Ovary (tissue), 9 donors: Measurements from ENCODE around the gene TRIM66. TPM values are rescaled to one million over a fixed set of nuclear protein-coding genes. Genes with fewer than 3 reads are reported as not detected.

Experiments
- DNase-seq, 5 donors: peaks; one replicate each; pipeline ENCODE4 v3.0.0-alpha.2; 2019 to 2020
- H3K27ac ChIP-seq, 2 donors: fragments of 200-600 bp; one replicate each; pipeline versions ENCODE4 v1.5.1 to v1.8.0; 2019 to 2022
- H3K27me3 ChIP-seq: fragments of 200-600 bp; one replicate; pipeline ENCODE4 v1.8.0; 2022
- H3K36me3 ChIP-seq: fragments of 200-600 bp; sonication (generic); one replicate; pipeline ENCODE4 v1.5.1; 2019
- H3K4me1 ChIP-seq: one replicate; pipeline ENCODE4 v1.8.1; 2013; ENCODE audit warnings: mild to moderate bottlenecking, moderate library complexity; ENCODE audit not compliant: insufficient read depth
- H3K4me3 ChIP-seq: fragments of 200-600 bp; sonication (generic); one replicate; pipeline ENCODE4 v1.5.1; 2017
- H3K9me3 ChIP-seq, 2 donors: fragments of 200-600 bp in 1 of 2; sonication (generic) in 1 of 2; one replicate each; pipeline versions ENCODE4 v1.5.1 to v1.8.1; 2013 to 2019; ENCODE audit warnings: mild to moderate bottlenecking in 1 of 2, moderate library complexity in 1 of 2
- EP300 ChIP-seq: sonication (generic); formaldehyde crosslinking; IDR thresholded peaks from one replicate; pipeline ENCODE4 v1.6.1; 2017; ENCODE audit warnings: antibody characterized with exemption
- POLR2A ChIP-seq: fragments of 450-650 bp; IDR thresholded peaks from one replicate; pipeline ENCODE4 v1.6.1; 2017; ENCODE audit warnings: antibody characterized with exemption, mild to moderate bottlenecking, moderate library complexity
- WGBS, 3 donors: extraction: QIAGEN DNeasy Blood & Tissue Kit in 1 of 3; methylation state at CpG; one replicate each; pipeline versions ENCODE4 v1.1.5 to v1.1.7; 2013 to 2017; 5-methylcytosine and 5-hydroxymethylcytosine counted together
- intact Hi-C, 4 donors: fragments of 100-400 bp; cut with DNase I; formaldehyde crosslinking; loops; one replicate each; pipeline versions ENCODE4 v1.11.0 to v1.15.1; 2022 to 2023
- polyA plus RNA-seq, 2 donors: library from polyadenylated mRNA; stranded (reverse); fragments of 200-250 nt in 1 of 2; fragments of 350-450 nt in 1 of 2; fragmentation: Illumina TruSeq in 1 of 2; extraction: RNeasy Lipid Tissue Mini Kit (QIAGEN cat#74804) in 1 of 2; gene quantifications; one replicate each; pipeline ENCODE4 v1.2.3, GENCODE V29; 2013 to 2014
- total RNA-seq, 7 donors: library from RNA; depleted of rRNA in 2 of 7; stranded (reverse); fragments of >200 nt in 2 of 7; fragmentation: NEBNext Ultra II Directional in 3 of 7; extraction: Animal tissue kit (Norgen Biotek cat#: 25700) in 3 of 7; gene quantifications; one replicate each; pipeline versions ENCODE4 v1.1.0 to v1.2.4, GENCODE V29; 2016 to 2023
- TF ChIP-seq, protein P1 (sequence below), 3 donors: fragments of 450-650 bp in 2 of 3; fragments of 200-600 bp in 1 of 3; IDR thresholded peaks; one replicate each; pipeline versions ENCODE4 v1.5.1 to v1.8.0; 2016 to 2022; ENCODE audit warnings: antibody characterized with exemption in 3 of 3, mild to moderate bottlenecking in 1 of 3
- donor health status: DM: no; HTN: no; CAD: no; lungs with moderate emphysema.
- donor health status: DM: no; HTN: no; CAD: no.
- donor health status: Bipolar disorder and iron deficiency.
- donor health status: DM: yes; HTN: yes; CAD: no.
- donor health status: DM: no; HTN: no; CAD: no.
- donor health status: DM: yes; HTN: yes; CAD: no.

The TRIM66 gene
- total and polyA plus RNA-seq, 9 donors = 2.3 to 15.4 (median 4.9) TPM

- Histone ChIP-seq H3K27me3 (no peaks in the 10 kb centered on the region), H3K36me3 (no peaks in the 10 kb centered on the region), H3K27ac (no peak overlapping the region), H3K9me3 (no peaks in the 10 kb centered on the region), H3K4me3 (no peak overlapping the region), H3K4me1 (peaks cover 11% of the 10 kb centered on the region)
- TF ChIP-seq POLR2A (no peak), EP300 (no peak)
- TF ChIP-seq, protein P1, sequence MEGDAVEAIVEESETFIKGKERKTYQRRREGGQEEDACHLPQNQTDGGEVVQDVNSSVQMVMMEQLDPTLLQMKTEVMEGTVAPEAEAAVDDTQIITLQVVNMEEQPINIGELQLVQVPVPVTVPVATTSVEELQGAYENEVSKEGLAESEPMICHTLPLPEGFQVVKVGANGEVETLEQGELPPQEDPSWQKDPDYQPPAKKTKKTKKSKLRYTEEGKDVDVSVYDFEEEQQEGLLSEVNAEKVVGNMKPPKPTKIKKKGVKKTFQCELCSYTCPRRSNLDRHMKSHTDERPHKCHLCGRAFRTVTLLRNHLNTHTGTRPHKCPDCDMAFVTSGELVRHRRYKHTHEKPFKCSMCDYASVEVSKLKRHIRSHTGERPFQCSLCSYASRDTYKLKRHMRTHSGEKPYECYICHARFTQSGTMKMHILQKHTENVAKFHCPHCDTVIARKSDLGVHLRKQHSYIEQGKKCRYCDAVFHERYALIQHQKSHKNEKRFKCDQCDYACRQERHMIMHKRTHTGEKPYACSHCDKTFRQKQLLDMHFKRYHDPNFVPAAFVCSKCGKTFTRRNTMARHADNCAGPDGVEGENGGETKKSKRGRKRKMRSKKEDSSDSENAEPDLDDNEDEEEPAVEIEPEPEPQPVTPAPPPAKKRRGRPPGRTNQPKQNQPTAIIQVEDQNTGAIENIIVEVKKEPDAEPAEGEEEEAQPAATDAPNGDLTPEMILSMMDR (IDR thresholded peaks at IDR 0.05) = no peak
- no peak for DNase-seq
- 87 to 93% (median 92%) methylated on average over 2 of the region's 2 CpGs for WGBS, 3 donors
- intact Hi-C loops = no loop called here
Measured at GRCh38 chr11:8704136-8704535, 21.7 kb upstream of the TRIM66 start.

DNA sequence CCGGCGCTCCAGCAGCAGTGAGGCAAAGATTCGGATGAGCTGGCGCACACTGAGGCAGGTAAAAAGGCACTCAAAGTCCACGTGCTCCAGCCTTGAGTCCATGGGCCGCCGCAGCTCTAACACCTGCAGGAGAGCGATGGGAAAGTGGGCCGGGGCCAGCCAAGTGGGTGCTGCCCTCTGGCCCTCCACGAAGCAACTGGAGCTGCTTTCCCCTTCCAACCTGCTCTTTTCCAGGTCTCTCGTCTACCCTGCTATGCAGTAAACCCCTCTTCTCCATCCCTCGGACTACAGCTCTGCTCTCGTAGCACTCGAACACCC, 20.1 kb upstream of the TRIM66 start:
- H3K36me3 ChIP-seq = no peaks in the 10 kb centered on the region
- H3K27me3 ChIP-seq = no peaks in the 10 kb centered on the region
- intact Hi-C loops = no loop called here
- 85 to 91% (median 86%) methylated on average over 14 of the region's 14 CpGs for WGBS, 3 donors
- TF ChIP-seq, protein P1 (IDR thresholded peaks at IDR 0.05) = no peak
- TF ChIP-seq EP300 (no peak), POLR2A (no peak)
- H3K4me1 ChIP-seq = peaks cover 4% of the 10 kb centered on the region
- DNase-seq = no peak
- no peaks in the 10 kb centered on the region for H3K9me3 ChIP-seq
- no peak overlapping the region for H3K27ac ChIP-seq
- no peak overlapping the region for H3K4me3 ChIP-seq

DNA sequence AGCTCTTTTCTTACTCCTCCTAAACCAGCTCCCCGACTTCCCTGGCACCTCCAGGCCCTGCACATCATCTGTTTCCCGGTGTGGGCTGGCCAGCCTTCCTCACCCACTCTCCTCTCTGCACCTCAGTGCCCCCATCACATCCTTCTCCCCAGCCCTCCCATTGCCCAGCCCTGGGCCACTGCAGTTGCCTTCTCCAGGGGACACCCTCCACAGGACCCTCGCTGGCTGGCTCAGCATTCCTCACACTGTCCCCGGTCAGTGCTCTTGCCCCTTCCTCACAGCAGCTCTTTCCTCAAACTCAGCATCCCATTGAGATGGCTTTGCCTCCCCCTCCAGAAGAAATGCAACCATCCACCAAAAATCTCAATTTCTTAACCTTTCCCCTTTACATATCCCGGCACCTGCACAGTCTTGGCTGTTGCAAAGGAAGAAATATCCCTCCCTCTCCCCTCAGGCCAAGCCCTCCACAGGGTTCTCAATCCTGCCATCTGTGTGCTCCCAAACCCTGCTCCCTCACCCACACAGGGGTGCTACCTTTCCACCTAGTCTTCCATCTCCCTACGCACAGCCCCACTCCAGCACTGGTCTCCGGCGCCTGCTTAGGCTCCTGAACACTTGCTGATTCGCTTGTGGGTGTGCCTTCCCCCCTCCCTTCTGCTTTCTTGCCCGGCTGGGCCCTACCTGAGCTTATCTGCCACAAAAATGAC, 19.6 kb upstream of the TRIM66 start:
- Histone ChIP-seq H3K27ac (no peak overlapping the region), H3K36me3 (no peaks in the 10 kb centered on the region), H3K4me1 (peaks cover 4% of the 10 kb centered on the region), H3K9me3 (no peaks in the 10 kb centered on the region), H3K27me3 (no peaks in the 10 kb centered on the region), H3K4me3 (no peak overlapping the region)
- TF ChIP-seq POLR2A (no peak), EP300 (no peak)
- TF ChIP-seq, protein P1 (IDR thresholded peaks at IDR 0.05) = no peak
- DNase-seq = no peak
- intact Hi-C loops = no loop called here
- 82 to 87% (median 84%) methylated on average over 10 of the region's 10 CpGs for WGBS, 3 donors

GRCh38 chr11:8699903-8700302, 17.4 kb upstream of the TRIM66 start:
- DNase-seq = peak in 1 of 5 donors; percentile 23

More at GRCh38 chr11:8699903-8700302, 17.4 kb upstream of the TRIM66 start:
- Histone ChIP-seq H3K9me3 (no peaks in the 10 kb centered on the region), H3K4me1 (peaks cover 4% of the 10 kb centered on the region), H3K27ac (no peak overlapping the region), H3K4me3 (no peak overlapping the region), H3K36me3 (no peaks in the 10 kb centered on the region), H3K27me3 (no peaks in the 10 kb centered on the region)
- no peak for TF ChIP-seq POLR2A
- TF ChIP-seq, protein P1 (IDR thresholded peaks at IDR 0.05) = no peak
- TF ChIP-seq EP300 = no peak
- 2 to 20% (median 3%) methylated on average over 3 of the region's 3 CpGs for WGBS, 3 donors
- intact Hi-C loops = loop anchor here in 1 of 4 donors (10.0 kb wide), 1 partner anchor 265 kb away; the partner anchor contains the start of gene TMEM9B
